ENCODE measurements around the gene KDM3B. TPM values are rescaled to one million over a fixed set of nuclear protein-coding genes. Genes with fewer than 3 reads are reported as not detected.

KDM3B gene
- total and polyA plus RNA-seq, 9 of the 15 experiments (the other 6 are each of a cell fraction or from before 2014, with no cell fraction given) = 13.8 to 62.8 (median 41.9) TPM

GRCh38 chr5:138303372-138303771 is 49.1 kb upstream of the KDM3B start (continued):
- TF ChIP-seq ZFP30 (CRISPR knock-in tag; IDR thresholded peaks at IDR 0.05; ENCODE audit: borderline replicate concordance) (no peak), RFX1 (IDR thresholded peaks at IDR 0.05) (no peak), FOSL1 (tag; conservative IDR thresholded peaks at IDR 0.05) (peak; percentile 67), FOXA3 (CRISPR knock-in tag; conservative IDR thresholded peaks at IDR 0.05 in 1 of 2, IDR thresholded peaks at IDR 0.05 in 1 of 2) (no peak), ATF3 (IDR thresholded peaks at IDR 0.05) (peak; percentile 62), ATF3 (CRISPR knock-in tag; conservative IDR thresholded peaks at IDR 0.05) (no peak), GABPA (tag; conservative IDR thresholded peaks at IDR 0.05; ENCODE audit: low read depth) (no peak), FOXJ3 (CRISPR knock-in tag; IDR thresholded peaks at IDR 0.05) (no peak), ZNF592 (IDR thresholded peaks at IDR 0.05) (no peak), ZNF318 (IDR thresholded peaks at IDR 0.05; ENCODE audit: borderline replicate concordance in 1 of 2, low read depth in 1 of 2) (no peak), TEAD4 (IDR thresholded peaks at IDR 0.05; ENCODE audit: low read length) (no peak), TEAD4 (CRISPR knock-in tag; IDR thresholded peaks at IDR 0.05; ENCODE audit: borderline replicate concordance) (no peak), RAD21 (CRISPR knock-in tag; conservative IDR thresholded peaks at IDR 0.05 in 1 of 2, IDR thresholded peaks at IDR 0.05 in 1 of 2) (no peak), BRF1 (IDR thresholded peaks at IDR 0.05; ENCODE audit: borderline replicate concordance, extremely low read depth, insufficient read length) (no peak), SLC30A9 (CRISPR knock-in tag; IDR thresholded peaks at IDR 0.05) (no peak)
